Left ventricle myocardium inferior (tissue), 1 donor: ENCODE results near the gene PECR. TPM values are rescaled to one million over a fixed set of nuclear protein-coding genes. Genes with fewer than 3 reads are reported as not detected.

Source experiments
- DNase-seq: peaks from one replicate; pipeline ENCODE4 v3.0.0-alpha.2; 2020
- H3K27ac ChIP-seq: fragments of 200-600 bp; replicated peaks from 2 replicates; pipeline ENCODE4 v1.8.0; 2021
- H3K27me3 ChIP-seq: fragments of 200-600 bp; 2 replicates; pipeline ENCODE4 v1.8.0; 2021; ENCODE audit warnings: low read depth
- H3K36me3 ChIP-seq: fragments of 200-600 bp; 2 replicates; pipeline ENCODE4 v1.8.0; 2021
- H3K4me1 ChIP-seq: fragments of 200-600 bp; 2 replicates; pipeline ENCODE4 v1.8.0; 2021
- H3K4me3 ChIP-seq: fragments of 200-600 bp; 2 replicates; pipeline ENCODE4 v1.8.0; 2021; ENCODE audit warnings: mild to moderate bottlenecking, moderate library complexity
- H3K9me3 ChIP-seq: fragments of 200-600 bp; replicated peaks from 2 replicates; pipeline ENCODE4 v1.8.0; 2021
- intact Hi-C: fragments of 100-400 bp; cut with micrococcal nuclease; formaldehyde crosslinking; loops from one replicate; pipeline ENCODE4 v1.11.0; 2022
- total RNA-seq: library from RNA; stranded (reverse); fragmentation: NEBNext Ultra II Directional; extraction: Animal tissue kit (Norgen Biotek cat#: 25700); gene quantifications from one replicate; pipeline ENCODE4 v1.2.1, GENCODE V29; 2021
- TF ChIP-seq, protein P1 (sequence below): fragments of 200-600 bp; IDR thresholded peaks from 2 replicates; pipeline ENCODE4 v1.8.0; 2021; ENCODE audit warnings: antibody characterized with exemption, mild to moderate bottlenecking, borderline replicate concordance
- donor health status: DM: no; HTN: yes; CAD: no; lungs with severe emphysema.

The PECR gene
- total RNA-seq, 1 donor from 2014 or later = 4.0 TPM

DNA sequence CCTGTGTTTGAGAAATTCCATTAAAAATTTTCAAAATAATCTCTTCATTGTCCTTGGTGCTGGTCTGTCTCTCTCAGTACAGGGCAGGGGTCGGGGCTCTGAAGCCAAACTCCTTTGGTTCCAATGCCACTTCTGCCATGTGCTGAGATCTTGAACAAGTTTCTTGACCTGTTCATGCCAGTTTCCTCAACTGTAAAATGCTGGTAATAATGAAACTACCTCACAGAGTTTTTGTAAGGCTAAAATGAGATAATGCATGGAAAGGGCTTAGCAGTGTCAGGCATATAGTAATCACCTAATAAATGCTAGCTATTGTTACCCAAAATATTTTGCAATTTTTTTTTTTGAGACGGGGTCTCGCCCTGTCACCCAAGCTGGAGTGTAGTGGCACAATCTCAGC lies 51.4 kb downstream of the PECR start:
- Histone ChIP-seq H3K4me1 (no peaks in the 10 kb centered on the region), H3K27me3 (no peaks in the 10 kb centered on the region), H3K36me3 (peaks cover 15% of the 10 kb centered on the region), H3K4me3 (no peak overlapping the region), H3K27ac (no peak overlapping the region), H3K9me3 (no peaks in the 10 kb centered on the region)
- intact Hi-C loops = no loop called here
- TF ChIP-seq, protein P1, sequence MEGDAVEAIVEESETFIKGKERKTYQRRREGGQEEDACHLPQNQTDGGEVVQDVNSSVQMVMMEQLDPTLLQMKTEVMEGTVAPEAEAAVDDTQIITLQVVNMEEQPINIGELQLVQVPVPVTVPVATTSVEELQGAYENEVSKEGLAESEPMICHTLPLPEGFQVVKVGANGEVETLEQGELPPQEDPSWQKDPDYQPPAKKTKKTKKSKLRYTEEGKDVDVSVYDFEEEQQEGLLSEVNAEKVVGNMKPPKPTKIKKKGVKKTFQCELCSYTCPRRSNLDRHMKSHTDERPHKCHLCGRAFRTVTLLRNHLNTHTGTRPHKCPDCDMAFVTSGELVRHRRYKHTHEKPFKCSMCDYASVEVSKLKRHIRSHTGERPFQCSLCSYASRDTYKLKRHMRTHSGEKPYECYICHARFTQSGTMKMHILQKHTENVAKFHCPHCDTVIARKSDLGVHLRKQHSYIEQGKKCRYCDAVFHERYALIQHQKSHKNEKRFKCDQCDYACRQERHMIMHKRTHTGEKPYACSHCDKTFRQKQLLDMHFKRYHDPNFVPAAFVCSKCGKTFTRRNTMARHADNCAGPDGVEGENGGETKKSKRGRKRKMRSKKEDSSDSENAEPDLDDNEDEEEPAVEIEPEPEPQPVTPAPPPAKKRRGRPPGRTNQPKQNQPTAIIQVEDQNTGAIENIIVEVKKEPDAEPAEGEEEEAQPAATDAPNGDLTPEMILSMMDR = no peak
- DNase-seq = no peak

DNA sequence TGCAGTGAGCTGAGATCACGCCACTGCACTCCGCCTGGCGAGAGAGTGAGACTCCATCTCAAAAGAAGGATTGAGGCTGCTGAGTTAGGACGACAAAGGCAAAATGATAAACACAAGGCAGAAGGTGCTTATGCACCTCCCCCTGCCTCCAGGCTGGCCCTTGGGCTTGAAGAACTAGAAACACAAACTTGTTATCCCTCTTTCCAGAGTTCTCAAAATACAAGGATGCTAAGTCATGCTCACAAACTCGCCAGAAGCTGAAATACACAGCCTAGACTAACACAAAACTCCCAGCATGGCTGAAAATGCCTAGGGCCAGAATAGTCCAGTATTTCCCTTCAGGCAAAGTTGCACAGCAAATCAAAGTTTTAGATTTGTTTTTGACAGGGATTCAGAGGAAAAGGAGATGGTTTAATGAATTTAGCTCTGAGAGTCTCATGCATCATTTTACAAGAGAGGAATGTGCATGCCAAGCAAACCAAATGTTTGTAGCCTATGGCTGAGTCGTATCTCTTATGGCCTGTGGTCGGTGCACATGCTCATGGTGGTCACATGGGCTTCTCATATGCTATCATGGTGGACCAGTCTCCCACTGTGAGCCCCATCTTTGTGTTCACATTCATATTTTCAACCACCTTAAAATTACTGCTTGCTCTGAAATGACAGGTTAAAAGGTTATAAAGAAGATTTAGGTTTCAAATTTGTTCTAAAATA lies 52.0 kb downstream of the PECR start:
- Histone ChIP-seq H3K36me3 (peaks cover 15% of the 10 kb centered on the region), H3K4me1 (no peaks in the 10 kb centered on the region), H3K27me3 (no peaks in the 10 kb centered on the region), H3K9me3 (no peaks in the 10 kb centered on the region), H3K27ac (no peak overlapping the region), H3K4me3 (no peak overlapping the region)
- no peak for DNase-seq
- TF ChIP-seq, protein P1 = no peak
- intact Hi-C loops = no loop called here

DNA sequence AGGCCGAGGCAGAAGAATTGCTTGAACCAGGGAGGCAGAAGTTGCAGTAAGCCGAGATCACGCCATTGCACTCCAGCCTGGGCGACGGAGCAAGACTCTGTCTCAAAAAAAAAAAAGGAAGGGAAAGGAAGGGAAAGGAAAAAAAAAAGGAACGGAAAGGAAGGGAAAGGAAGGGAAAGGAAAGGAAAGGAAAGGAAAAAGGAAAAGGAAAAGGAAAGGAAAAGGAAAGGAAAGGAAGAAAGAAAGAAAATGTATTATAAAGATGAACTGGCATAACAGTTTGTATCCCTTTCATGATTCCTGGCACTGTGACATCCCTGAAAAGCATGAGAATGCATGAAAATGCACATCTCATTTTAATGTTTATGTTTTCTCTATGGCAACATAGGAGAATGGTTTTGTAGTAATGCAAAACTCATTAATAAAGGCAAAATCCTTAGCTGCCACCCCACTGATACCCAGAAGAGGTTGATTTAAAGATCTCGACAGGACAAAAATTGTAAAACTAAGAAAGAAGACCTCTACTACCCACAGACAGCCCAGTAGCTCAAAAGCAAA lies 56.8 kb downstream of the PECR start:
- Histone ChIP-seq H3K4me1 (no peaks in the 10 kb centered on the region), H3K27me3 (no peaks in the 10 kb centered on the region), H3K27ac (no peak overlapping the region), H3K36me3 (peaks cover 15% of the 10 kb centered on the region), H3K4me3 (no peak overlapping the region), H3K9me3 (no peaks in the 10 kb centered on the region)
- TF ChIP-seq, protein P1 = no peak
- no peak for DNase-seq
- intact Hi-C loops = no loop called here

DNA sequence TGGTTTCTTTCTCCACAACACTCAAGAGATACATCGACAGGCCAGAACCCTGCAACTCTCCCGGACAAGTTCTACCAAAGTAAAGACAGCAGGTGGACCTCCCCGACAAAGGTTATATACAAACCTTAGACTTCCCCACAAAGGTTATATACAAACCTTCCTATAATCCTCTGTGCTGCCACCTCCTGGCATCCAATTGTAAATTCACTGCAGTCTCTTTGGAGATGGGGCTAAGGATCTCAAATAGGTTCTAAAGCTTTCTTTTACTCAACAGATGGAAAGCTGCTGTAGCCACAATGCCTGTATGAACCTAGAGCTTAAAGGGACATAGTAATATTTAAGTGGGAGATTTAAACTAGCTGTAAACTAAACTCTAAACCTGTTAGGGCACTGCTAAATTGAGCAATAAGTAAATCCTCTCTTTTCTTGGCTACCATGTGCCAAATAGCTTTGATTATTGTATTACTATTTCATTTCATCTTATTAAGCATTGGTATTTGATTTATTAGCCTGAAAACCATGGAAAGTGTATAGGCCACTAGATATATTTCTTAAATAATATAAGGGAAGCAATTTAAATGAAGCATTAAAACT lies 58.5 kb downstream of the PECR start:
- no peak overlapping the region for H3K4me3 ChIP-seq
- TF ChIP-seq, protein P1 = peak; percentile 66
- no peak for DNase-seq
- intact Hi-C loops = no loop called here
- H3K9me3 ChIP-seq = no peaks in the 10 kb centered on the region
- H3K27me3 ChIP-seq = no peaks in the 10 kb centered on the region
- H3K4me1 ChIP-seq = no peaks in the 10 kb centered on the region
- H3K27ac ChIP-seq = no peak overlapping the region
- peaks cover 2% of the 10 kb centered on the region for H3K36me3 ChIP-seq

DNA sequence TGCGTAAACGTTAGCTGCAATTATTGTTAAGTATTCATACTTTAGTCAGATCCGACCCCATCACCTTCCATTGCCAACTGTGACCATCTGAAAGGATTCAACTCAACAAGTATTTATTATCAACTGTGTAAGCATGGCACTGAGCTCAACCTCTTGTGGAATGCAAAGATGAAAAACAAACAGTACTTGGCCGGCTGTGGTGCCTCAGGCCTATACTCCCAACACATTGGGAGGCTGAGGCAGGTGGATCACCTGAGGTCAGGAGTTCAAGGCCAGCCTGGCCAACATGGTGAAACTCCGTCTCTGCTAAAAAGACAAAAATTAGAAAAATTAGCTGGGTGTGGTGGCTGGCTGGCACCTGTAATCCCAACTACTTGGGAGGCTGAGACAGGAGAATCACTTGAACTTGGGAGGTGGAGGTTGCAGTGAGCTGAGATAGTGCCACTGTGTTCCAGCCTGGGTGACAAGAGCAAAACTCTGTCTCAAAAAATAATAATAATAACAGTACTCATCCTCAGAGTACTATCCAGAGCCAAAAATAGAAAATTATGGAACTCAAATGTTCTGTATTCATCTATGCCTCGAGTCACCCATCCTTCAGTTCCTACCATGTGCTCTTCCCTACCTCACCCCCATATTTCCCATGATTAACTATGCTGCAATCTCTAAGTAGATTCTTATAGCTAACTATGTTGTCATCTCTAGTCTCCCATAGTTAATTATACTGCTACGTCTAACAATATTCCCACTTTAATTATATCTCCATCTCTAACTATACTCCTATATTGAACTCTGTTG lies 59.6 kb downstream of the PECR start:
- DNase-seq = no peak
- Histone ChIP-seq H3K4me3 (no peak overlapping the region), H3K36me3 (no peaks in the 10 kb centered on the region), H3K9me3 (no peaks in the 10 kb centered on the region), H3K4me1 (no peaks in the 10 kb centered on the region), H3K27ac (no peak overlapping the region), H3K27me3 (no peaks in the 10 kb centered on the region)
- TF ChIP-seq, protein P1 = no peak
- intact Hi-C loops = no loop called here
